NCI-H345 treated with DMSO at 0.1 percent for 48 hours (cell line): ENCODE measurements around the gene MCL1.
A peak's percentile ranks its signal among the peaks of the same experiment; 100 is the strongest.
"Not testable (repeated sequence)": the region's sequence is repeated elsewhere in the genome, so short reads cannot be mapped to it uniquely, and the experiment has no call there.

Experiments
- DNase-seq: peaks from one replicate; lab custom pipeline; 2025; ENCODE audit not compliant: unreplicated experiment; lab: John Stamatoyannopoulos, UW

MCL1 gene

GRCh38 chr1:150573648-150574071 lies 5.8 kb downstream of the MCL1 start:
- not testable (repeated sequence) for DNase-seq

DNA sequence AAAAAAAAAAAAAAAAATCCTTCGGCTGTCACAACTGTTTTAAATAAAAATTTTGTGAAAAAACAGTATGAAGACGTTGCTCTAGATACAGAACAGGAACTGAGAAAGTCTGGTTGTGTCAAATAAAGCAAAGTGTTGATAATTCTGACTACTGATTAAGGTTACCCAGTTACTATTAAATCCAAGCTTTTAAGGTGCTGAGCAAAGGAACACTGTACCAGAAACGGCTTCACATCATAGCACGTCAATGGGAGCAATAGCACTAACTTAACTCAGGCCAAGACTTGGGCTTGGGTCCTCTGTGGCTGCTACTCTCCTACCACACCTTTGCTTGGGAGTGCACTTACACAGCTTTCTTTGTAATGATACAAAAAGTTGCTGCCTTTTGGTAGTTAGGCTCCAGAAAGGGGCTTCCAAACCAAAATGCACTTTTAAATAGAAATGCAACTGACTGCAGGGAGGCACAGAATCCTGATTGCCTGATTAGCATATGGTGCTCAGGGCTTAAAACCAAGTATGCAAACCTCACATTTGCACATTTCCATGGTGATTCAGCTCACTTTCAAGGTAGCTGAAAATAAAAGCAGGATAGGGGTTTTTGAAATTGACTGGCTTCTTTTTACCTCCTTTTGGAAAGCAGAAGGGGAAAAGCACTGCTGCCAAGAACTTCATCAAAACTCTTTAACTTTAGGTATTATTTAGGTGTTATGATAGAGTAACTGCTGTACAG lies 6.3 kb downstream of the MCL1 start:
- no peak for DNase-seq

GRCh38 chr1:150568594-150568966 lies 10.8 kb downstream of the MCL1 start:
- no peak for DNase-seq

GRCh38 chr1:150567717-150568593 lies 11.5 kb downstream of the MCL1 start:
- DNase-seq: no peak

GRCh38 chr1:150567341-150567716 lies 12.1 kb downstream of the MCL1 start:
- DNase-seq: no peak

GRCh38 chr1:150566589-150567340 lies 12.6 kb downstream of the MCL1 start:
- DNase-seq: no peak

- DNase-seq: not testable (repeated sequence)
Observed at GRCh38 chr1:150565240-150565991, 14.0 kb downstream of the MCL1 start.

- no peak for DNase-seq
Observed at GRCh38 chr1:150564051-150564991, 15.1 kb downstream of the MCL1 start.

GRCh38 chr1:150563340-150564038 lies 15.9 kb downstream of the MCL1 start:
- no peak for DNase-seq

GRCh38 chr1:150562446-150563339 lies 16.7 kb downstream of the MCL1 start:
- DNase-seq: no peak

GRCh38 chr1:150561974-150562445 lies 17.4 kb downstream of the MCL1 start:
- peak; percentile 69 for DNase-seq

- peak; percentile 97 for DNase-seq
Observed at GRCh38 chr1:150561254-150561973, 18.0 kb downstream of the MCL1 start.

DNA sequence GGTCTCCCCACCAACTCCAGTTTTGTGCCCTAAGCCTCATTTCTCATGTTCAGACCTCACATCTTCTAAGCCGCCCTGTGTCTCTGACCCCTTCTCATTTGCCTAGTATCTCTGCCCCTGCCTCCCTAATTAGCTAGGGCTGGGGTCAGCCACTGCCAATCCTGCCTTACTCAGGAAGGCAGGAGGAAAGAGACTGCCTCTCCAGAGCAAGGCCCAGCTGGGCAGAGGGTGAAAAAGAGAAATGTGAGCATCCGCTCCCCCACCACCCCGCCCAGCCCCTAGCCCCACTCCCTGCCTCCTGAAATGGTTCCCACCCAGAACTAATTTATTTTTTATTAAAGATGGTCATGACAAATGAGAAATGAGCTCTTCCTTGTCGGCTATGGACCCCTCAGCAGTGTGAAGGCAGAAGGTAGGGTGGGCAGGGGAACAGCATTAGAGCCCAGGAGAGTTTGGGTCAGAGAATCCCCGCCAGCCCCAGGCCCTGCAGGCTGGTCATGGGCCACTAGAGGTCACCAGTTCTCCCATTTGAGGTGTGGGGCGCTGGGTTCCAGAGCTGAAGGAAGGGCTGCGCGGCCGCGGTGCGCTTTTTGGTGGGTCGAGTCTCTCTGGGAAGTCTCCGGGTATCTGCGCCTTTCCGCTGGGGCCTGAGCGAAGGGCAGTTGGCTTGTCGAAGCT lies 18.7 kb downstream of the MCL1 start:
- peak; percentile 97 for DNase-seq

DNA sequence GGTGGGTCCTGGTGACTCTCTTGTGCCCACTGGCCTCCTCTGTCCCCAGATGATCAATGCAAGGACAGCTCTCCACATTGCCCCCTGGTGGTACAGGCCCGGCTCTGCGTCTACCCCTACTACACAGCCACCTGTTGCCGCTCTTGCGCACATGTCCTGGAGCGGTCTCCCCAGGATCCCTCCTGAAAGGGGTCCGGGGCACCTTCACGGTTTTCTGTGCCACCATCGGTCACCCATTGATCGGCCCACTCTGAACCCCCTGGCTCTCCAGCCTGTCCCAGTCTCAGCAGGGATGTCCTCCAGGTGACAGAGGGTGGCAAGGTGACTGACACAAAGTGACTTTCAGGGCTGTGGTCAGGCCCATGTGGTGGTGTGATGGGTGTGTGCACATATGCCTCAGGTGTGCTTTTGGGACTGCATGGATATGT lies 19.4 kb downstream of the MCL1 start:
- DNase-seq: peak; percentile 77

DNA sequence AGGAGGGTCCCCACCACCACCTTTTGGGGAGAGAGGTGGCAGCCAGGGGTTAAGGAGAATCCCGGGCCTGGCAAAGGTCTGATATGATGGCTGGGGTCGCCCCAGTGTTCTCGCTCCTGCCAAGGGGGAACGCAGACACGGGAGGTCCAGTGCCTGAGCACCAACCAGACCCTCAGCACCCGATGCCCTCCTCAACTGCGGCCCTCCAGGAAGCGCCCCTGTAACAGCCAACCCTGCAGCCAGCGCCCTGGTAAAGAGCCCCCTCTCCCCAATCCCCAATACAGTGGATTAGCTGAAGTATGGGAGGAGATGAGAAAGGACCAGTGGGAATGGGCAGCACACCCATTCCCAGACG lies 19.8 kb downstream of the MCL1 start:
- no peak for DNase-seq

DNA sequence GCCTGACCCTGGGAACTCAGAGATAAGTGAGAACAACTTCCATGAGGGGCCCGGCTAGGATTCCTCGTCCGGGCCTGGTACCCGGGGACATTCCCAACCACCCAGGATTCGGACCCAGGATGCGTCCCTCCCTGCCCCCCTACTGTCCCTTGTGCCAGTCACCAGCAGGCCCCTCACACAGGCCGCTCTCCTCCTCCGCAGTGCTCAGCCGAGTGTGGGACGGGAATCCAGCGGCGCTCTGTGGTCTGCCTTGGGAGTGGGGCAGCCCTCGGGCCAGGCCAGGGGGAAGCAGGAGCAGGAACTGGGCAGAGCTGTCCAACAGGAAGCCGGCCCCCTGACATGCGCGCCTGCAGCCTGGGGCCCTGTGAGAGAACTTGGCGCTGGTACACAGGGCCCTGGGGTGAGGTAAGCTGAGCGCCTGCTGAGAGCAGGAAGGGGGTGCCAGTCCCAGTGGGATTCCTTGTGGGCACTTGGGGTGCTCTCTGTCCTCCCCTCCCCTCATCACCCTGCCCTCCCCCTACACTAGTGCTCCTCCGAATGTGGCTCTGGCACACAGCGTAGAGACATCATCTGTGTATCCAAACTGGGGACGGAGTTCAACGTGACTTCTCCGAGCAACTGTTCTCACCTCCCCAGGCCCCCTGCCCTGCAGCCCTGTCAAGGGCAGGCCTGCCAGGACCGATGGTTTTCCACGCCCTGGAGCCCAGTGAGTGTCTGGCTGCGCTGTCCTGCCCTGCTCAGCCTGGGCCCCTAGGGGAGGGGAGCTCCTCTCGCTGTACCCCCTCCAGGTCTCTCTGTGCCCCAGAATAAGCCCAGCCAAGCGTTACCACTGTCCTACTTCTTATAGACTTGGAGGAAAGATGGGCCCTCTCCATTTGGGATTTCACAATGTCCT lies 20.4 kb downstream of the MCL1 start:
- DNase-seq: no peak
